Kidney epithelial cell (primary cell): ENCODE results near the gene CLCN4. TPM values are rescaled to one million over a fixed set of nuclear protein-coding genes. Genes with fewer than 3 reads are reported as not detected.

Experiments used
- DNase-seq: peaks from one replicate; pipeline ENCODE4 v3.0.0-alpha.2; 2010; ENCODE audit warnings: low read depth
- H3K27me3 ChIP-seq: 2 replicates; pipeline ENCODE4 v1.6.0; 2011; ENCODE audit warnings: low read length; ENCODE audit not compliant: control insufficient read depth, insufficient read depth
- H3K36me3 ChIP-seq: 2 replicates; pipeline ENCODE4 v1.5.1; 2011; ENCODE audit warnings: low read length; ENCODE audit not compliant: control insufficient read depth, insufficient read depth
- H3K4me3 ChIP-seq: 2 replicates; pipeline ENCODE4 v1.5.1; 2011; ENCODE audit warnings: low read depth, mild to moderate bottlenecking, control low read depth, low read length
- total RNA-seq: library from RNA; depleted of rRNA; stranded (reverse); fragments of >200 nt; gene quantifications from 2 replicates; pipeline ENCODE4 v1.2.3, GENCODE V29; 2015
- TF ChIP-seq, protein P1 (sequence below): IDR thresholded peaks from 2 replicates; pipeline ENCODE4 v1.5.1; 2011; ENCODE audit warnings: mild to moderate bottlenecking, moderate library complexity, low read length, control low read depth, inconsistent platforms; ENCODE audit not compliant: insufficient read depth, poor library complexity, severe bottlenecking

CLCN4 gene
- total RNA-seq, 1 donor from 2014 or later: 7.3 TPM

- TF ChIP-seq, protein P1, sequence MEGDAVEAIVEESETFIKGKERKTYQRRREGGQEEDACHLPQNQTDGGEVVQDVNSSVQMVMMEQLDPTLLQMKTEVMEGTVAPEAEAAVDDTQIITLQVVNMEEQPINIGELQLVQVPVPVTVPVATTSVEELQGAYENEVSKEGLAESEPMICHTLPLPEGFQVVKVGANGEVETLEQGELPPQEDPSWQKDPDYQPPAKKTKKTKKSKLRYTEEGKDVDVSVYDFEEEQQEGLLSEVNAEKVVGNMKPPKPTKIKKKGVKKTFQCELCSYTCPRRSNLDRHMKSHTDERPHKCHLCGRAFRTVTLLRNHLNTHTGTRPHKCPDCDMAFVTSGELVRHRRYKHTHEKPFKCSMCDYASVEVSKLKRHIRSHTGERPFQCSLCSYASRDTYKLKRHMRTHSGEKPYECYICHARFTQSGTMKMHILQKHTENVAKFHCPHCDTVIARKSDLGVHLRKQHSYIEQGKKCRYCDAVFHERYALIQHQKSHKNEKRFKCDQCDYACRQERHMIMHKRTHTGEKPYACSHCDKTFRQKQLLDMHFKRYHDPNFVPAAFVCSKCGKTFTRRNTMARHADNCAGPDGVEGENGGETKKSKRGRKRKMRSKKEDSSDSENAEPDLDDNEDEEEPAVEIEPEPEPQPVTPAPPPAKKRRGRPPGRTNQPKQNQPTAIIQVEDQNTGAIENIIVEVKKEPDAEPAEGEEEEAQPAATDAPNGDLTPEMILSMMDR: no peak
- no peaks in the 10 kb centered on the region for H3K27me3 ChIP-seq
- H3K36me3 ChIP-seq: no peaks in the 10 kb centered on the region
- H3K4me3 ChIP-seq: no peak overlapping the region
- DNase-seq: no peak
Observed at GRCh38 chrX:10133980-10134676, 22.6 kb upstream of the CLCN4 start.

DNA sequence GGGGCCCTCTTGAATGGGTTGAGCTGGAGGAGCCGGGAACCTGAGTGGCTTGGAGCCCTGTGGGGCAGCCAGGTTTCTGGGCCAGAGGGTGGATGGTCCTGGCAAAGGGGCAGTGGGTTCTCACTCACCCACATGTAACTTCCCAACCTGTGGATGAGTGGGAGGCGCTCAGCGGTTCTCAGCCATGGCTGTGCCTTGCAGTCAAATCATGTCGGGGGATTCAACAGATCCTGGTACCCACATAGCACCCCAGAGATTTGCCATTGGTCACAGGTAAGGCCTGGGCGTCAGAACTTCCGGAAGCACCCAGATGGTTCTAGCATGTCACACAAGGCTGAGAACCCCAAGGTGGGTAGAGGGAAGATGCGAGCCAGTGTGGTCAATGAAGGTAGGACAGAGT, 21.9 kb upstream of the CLCN4 start:
- TF ChIP-seq, protein P1: no peak
- no peak overlapping the region for H3K4me3 ChIP-seq
- H3K36me3 ChIP-seq: no peaks in the 10 kb centered on the region
- no peak for DNase-seq
- no peaks in the 10 kb centered on the region for H3K27me3 ChIP-seq

DNA sequence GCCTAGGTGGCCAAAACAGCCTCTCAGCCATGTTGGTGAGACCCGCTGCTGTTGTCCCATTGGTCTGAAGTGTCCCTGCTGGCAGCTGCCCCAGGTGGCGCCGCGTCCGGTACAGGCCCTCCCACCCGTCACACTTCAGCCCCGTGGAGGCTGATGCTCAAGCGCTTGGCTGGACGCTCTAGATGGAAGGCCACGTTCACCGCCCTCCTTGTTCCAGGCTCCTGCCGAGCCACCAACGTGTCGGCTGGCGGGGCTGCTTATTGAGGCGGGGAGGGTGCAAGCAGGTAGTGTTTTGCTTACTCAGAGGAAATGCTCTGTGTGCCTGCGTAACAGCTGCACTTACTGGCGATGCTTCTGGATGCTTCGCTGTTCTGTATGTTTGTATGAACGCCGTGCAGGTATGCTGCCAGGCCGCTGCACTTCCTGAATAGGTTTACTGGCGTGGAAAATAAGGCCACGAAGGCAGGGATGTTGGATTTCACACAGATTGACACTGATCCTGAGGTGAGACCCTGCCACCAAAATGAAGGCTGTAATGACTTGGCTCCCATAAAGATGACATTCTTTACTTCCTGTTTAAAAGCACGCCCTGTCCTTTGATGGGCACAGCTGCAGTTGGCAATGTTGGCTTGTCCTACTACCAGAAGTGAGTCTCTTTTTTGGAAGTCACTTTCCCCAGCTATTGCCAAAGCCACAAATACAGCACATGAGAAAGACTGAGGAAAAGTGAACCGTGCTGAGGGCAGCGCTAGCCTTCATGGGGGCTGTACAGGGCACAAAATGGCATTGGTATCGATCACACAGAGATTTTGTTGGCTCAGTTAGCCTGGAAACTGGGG, 21.0 kb upstream of the CLCN4 start:
- TF ChIP-seq, protein P1: no peak
- H3K4me3 ChIP-seq: no peak overlapping the region
- no peaks in the 10 kb centered on the region for H3K27me3 ChIP-seq
- no peak for DNase-seq
- H3K36me3 ChIP-seq: no peaks in the 10 kb centered on the region

DNA sequence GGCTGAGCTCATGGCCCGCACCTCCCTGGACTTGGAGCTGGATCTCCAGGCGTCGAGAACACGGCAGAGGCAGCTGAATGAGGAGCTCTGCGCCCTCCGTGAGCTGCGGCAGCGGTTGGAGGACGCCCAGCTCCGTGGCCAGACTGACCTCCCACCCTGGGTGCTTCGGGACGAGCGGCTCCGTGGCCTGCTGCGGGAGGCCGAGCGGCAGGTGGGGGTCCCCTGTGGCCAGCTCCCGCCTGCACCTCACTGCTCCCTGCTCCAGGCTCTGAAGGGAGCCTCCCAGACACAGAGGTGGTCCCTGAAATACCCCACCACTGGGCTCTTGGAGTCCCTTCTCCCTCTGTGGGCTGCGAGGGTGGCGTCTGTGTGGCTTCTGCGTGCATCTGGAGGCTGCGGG, 18.0 kb upstream of the CLCN4 start:
- no peak overlapping the region for H3K4me3 ChIP-seq
- no peak for DNase-seq
- H3K36me3 ChIP-seq: no peaks in the 10 kb centered on the region
- TF ChIP-seq, protein P1: no peak
- no peaks in the 10 kb centered on the region for H3K27me3 ChIP-seq

DNA sequence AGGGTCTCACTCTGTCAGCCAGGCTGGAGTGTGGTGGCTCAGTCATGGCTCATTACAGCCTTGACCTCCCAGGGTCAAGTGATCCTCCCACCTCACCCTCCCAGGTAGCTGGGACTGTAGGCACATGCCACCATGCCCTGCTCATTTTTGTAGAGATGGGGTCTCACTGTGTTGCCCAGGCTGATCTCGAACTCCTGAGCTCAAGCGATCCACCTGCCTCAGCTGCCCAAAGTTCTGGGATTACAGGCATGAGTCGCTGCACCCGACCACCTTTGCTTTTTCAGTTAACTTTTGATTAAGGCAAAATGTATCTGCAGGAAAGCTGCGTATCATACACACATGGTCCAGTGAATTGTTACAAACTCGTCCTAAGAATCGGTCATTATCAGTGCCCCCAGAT, 16.5 kb upstream of the CLCN4 start:
- no peak overlapping the region for H3K4me3 ChIP-seq
- TF ChIP-seq, protein P1: no peak

More for the DNA sequence above, 16.5 kb upstream of the CLCN4 start:
- no peak for DNase-seq
- Histone ChIP-seq H3K27me3 (no peaks in the 10 kb centered on the region), H3K36me3 (no peaks in the 10 kb centered on the region)
